Stimulated activated naive CD8-positive, alpha-beta T cell treated with anti-CD3 and anti-CD28 coated beads, Interleukin-15, amount 100 ng/mL, for 72 hours (primary cell): ENCODE measurements around the gene CCDC90B.
"Not testable (repeated sequence)": the region's sequence is repeated elsewhere in the genome, so short reads cannot be mapped to it uniquely, and the experiment has no call there.

ENCODE experiments used
- ATAC-seq: fragments of 150-1000 bp; cut with Tn5 transposase; 2 replicates; pipeline ENCODE4 v1.10.0; 2021; ENCODE audit warnings: mild to moderate bottlenecking, moderate library complexity
- DNase-seq, 2 donors: peaks; one replicate each; pipeline ENCODE4 v3.0.0; 2021 to 2022
- H3K27ac Mint-ChIP-seq, 2 donors: one replicate each; pipeline ENCODE4 v1.8.0; 2022; ENCODE audit warnings: mild to moderate bottlenecking in 2 of 2, mixed read lengths in 2 of 2, moderate library complexity in 2 of 2
- H3K27me3 Mint-ChIP-seq: one replicate; pipeline ENCODE4 v1.8.0; 2022; ENCODE audit warnings: mixed read lengths
- H3K4me1 Mint-ChIP-seq: one replicate; pipeline ENCODE4 v1.8.0; 2022; ENCODE audit warnings: mild to moderate bottlenecking, mixed read lengths
- H3K4me3 Mint-ChIP-seq, 2 donors: one replicate each; pipeline ENCODE4 v1.8.0; 2022; ENCODE audit warnings: mild to moderate bottlenecking in 2 of 2, mixed read lengths in 2 of 2, moderate library complexity in 1 of 2
- H3K9me3 Mint-ChIP-seq, 2 donors: one replicate each; pipeline ENCODE4 v1.8.0; 2022; ENCODE audit warnings: mixed read lengths in 2 of 2

The CCDC90B gene

GRCh38 chr11:83269080-83269479 lies 17.1 kb downstream of the CCDC90B start:
- not testable (repeated sequence) for H3K4me3 Mint-ChIP-seq, H3K9me3 Mint-ChIP-seq, H3K27me3 Mint-ChIP-seq, DNase-seq, ATAC-seq
- Mint-ChIP-seq H3K27ac (peak overlapping the region in 1 of 2 donors; percentile 75), H3K4me1 (peaks cover 22% of the 10 kb centered on the region)

DNA sequence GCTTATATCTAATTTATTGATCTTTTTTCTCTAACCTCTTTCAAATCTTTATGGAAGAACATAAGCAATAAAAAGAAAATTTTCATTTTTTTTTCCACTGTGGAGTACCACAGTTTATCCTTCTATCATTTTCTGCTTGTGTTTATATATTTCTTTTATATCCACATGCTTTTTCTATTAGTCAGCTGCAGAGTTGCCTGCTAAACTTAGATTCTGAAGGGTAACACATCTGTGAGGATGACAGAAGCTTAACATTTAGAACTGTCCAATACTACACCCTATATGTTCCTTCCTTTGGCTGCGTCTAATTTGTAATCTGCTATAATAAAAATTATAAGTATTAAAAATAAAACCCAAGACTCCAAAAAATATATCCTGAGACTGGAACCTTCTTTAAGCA lies 20.8 kb downstream of the CCDC90B start:
- DNase-seq = no peak
- ATAC-seq = no peak
- Mint-ChIP-seq H3K4me3 (no peak overlapping the region), H3K27me3 (no peaks in the 10 kb centered on the region), H3K4me1 (peaks cover 14% of the 10 kb centered on the region), H3K9me3 (no peaks in the 10 kb centered on the region), H3K27ac (no peak overlapping the region)

- Mint-ChIP-seq H3K27me3 (no peaks in the 10 kb centered on the region), H3K4me1 (no peaks in the 10 kb centered on the region), H3K27ac (no peak overlapping the region), H3K4me3 (no peak overlapping the region), H3K9me3 (no peaks in the 10 kb centered on the region)
- DNase-seq (no peak), ATAC-seq (no peak)
Measured at GRCh38 chr11:83259559-83259958, 26.6 kb downstream of the CCDC90B start.

DNA sequence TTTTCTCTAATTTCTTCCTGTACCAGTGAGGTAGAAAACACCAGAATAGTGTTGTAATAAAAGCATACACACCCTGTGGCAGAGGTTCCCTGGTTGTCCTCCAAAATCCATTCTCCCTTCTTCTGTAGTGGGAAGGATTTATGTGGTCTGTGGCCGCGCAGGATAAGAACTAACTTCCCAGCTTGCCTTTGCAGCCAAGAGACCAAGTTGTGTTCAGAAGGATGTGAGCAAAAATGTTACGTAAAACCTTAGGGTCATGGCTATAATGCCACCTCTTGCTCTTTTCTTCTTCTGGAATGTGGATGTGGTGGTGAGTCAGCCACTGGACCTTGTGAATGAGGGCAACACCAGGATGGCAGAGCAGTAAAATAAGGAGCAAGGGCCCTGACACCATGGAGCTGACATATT lies 28.4 kb downstream of the CCDC90B start:
- DNase-seq (no peak), ATAC-seq (no peak)
- H3K4me1 Mint-ChIP-seq = no peaks in the 10 kb centered on the region
- no peaks in the 10 kb centered on the region for H3K9me3 Mint-ChIP-seq
- H3K27me3 Mint-ChIP-seq = no peaks in the 10 kb centered on the region
- H3K27ac Mint-ChIP-seq = no peak overlapping the region
- no peak overlapping the region for H3K4me3 Mint-ChIP-seq

- H3K9me3 Mint-ChIP-seq = no peaks in the 10 kb centered on the region
- no peaks in the 10 kb centered on the region for H3K4me1 Mint-ChIP-seq
- DNase-seq = no peak
- no peaks in the 10 kb centered on the region for H3K27me3 Mint-ChIP-seq
- peak overlapping the region; percentile 19 to 64 for H3K27ac Mint-ChIP-seq
- no peak overlapping the region for H3K4me3 Mint-ChIP-seq
- no peak for ATAC-seq
Measured at GRCh38 chr11:83256602-83257340, 29.4 kb downstream of the CCDC90B start.

DNA sequence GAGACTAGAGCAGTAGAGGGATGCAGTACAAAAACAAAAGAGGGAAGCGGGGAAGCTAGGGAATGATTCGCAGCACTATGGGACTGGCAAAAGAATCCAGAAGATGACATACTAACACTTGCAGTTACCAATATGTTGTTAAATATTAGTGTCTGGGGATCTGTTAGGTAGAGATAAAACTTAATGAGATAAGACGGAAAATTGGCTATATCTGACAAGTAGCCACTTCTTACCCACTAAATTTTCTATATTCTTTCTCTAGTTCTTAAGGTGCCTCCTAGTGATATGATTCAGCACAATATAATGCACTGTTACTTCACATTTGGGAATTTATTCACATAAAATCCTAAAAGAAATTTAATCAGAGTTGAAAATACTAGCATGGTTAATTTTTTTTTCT lies 30.8 kb downstream of the CCDC90B start:
- no peaks in the 10 kb centered on the region for H3K4me1 Mint-ChIP-seq
- DNase-seq (no peak), ATAC-seq (no peak)
- no peak overlapping the region for H3K4me3 Mint-ChIP-seq
- no peak overlapping the region for H3K27ac Mint-ChIP-seq
- H3K9me3 Mint-ChIP-seq = no peaks in the 10 kb centered on the region
- H3K27me3 Mint-ChIP-seq = no peaks in the 10 kb centered on the region

- Mint-ChIP-seq H3K4me3 (no peak overlapping the region), H3K9me3 (no peaks in the 10 kb centered on the region), H3K27ac (no peak overlapping the region)
Measured at GRCh38 chr11:83252941-83253340, 33.2 kb downstream of the CCDC90B start.

DNA sequence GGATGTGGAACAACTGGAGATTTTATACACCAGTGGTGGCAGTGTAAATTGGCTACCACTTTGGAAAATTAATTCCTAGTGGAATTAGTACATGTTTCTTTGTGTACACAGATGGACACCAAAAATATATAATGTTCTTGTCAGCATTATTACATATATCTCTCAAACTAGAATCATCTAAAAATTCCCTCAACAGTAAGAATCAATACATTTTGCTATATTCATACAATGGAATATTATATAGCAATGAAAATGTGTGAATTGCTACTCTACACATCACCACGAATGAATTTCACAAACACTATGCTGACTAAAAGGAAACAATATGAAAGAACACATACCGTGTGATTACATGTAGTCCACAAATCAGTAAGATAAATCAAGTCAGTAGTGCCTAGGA lies 33.9 kb downstream of the CCDC90B start:
- no peak overlapping the region for H3K27ac Mint-ChIP-seq

More at GRCh38 chr11:83252941-83253340, 33.2 kb downstream of the CCDC90B start:
- no peaks in the 10 kb centered on the region for H3K27me3 Mint-ChIP-seq
- DNase-seq = no peak
- H3K4me1 Mint-ChIP-seq = peaks cover 7% of the 10 kb centered on the region
- ATAC-seq = no peak

DNA sequence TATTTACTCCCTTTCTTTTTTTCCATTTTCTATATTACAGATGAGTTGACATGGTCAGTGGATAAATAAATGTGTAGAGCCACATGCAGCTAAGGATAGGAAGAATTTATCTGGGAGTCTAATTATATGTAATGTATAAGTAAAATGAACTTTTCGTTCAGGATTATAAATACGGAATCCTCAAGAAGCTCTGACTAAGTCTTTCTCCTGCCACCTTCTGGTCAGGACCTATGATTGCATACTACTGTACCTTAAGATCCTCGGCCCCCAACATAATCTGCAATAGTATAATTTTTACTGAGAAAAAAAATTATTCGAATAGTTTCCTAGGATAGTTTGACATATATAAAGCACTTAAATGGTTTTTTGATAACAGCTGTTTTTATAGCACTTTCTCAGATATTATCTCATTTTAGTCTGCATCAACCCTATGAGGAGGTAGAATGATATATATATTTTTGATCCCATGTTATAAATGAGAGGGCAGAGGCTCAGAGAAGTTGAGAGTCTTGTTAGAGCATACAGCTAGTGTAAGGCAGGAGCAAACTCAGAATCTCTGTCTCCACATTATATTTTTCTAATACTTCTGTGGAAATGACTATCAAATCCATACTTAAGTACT lies 36.1 kb downstream of the CCDC90B start:
- H3K27me3 Mint-ChIP-seq = no peaks in the 10 kb centered on the region
- H3K9me3 Mint-ChIP-seq = no peaks in the 10 kb centered on the region
- DNase-seq (no peak), ATAC-seq (peak; percentile 59)
- H3K4me1 Mint-ChIP-seq = peaks cover 7% of the 10 kb centered on the region
- H3K27ac Mint-ChIP-seq = no peak overlapping the region
- no peak overlapping the region for H3K4me3 Mint-ChIP-seq

More for the DNA sequence above, 33.9 kb downstream of the CCDC90B start:
- Mint-ChIP-seq H3K4me1 (peaks cover 7% of the 10 kb centered on the region), H3K4me3 (no peak overlapping the region), H3K27me3 (no peaks in the 10 kb centered on the region), H3K9me3 (no peaks in the 10 kb centered on the region)
- ATAC-seq (no peak), DNase-seq (no peak)

DNA sequence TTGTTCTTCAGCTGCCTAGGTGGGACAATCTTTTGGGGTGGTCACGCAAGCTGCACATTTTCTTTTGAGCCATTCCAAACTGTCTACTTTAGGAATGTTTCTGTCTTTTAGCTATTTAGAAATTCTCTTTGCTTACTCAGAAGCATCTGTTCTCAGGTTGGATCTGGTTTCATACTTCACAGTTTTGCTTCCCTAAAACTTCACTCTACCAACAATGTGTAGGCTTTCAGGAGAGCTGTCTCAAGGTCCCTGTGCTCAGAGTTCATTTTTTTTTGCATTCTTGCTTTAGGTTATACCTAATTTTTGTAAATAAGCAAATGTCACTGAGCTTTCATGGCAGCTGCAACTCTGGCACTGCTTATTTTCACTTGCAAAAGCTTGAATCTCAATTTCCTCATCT lies 36.7 kb downstream of the CCDC90B start:
- ATAC-seq = no peak
- Mint-ChIP-seq H3K4me3 (no peak overlapping the region), H3K9me3 (no peaks in the 10 kb centered on the region), H3K4me1 (peaks cover 7% of the 10 kb centered on the region), H3K27ac (no peak overlapping the region), H3K27me3 (no peaks in the 10 kb centered on the region)
- no peak for DNase-seq

DNA sequence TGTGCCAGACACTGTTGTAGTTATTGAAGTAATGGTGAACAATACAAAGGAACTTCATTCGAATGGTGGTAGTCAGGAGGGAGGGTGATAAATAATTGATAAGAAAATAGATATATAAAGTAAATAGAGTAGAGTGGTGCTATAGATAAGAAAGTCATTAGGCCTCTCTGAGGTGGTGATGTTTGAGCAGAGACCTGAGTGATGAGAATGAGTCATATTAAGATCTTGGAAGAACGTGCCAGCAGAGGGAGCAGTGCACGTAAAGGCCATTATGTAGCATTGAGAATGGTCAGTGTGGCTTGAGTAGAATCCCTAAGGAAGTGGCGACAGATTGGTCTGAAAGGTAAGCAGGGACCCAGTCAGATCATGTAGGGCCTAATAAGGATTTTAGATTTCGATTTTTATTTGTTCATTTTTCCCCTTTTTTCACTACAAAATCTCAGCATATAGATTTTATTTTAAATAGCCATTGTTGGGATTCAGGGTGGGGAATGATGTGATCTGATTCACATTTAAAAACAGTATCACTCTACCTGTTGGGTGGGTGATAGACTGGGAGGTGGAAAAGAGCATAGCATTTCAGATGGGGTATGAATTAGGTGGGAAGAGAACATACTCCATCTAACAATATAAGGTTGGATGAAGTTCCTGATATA lies 44.7 kb downstream of the CCDC90B start:
- Mint-ChIP-seq H3K4me1 (no peaks in the 10 kb centered on the region), H3K9me3 (no peaks in the 10 kb centered on the region), H3K27ac (no peak overlapping the region), H3K27me3 (no peaks in the 10 kb centered on the region), H3K4me3 (no peak overlapping the region)
- ATAC-seq (no peak), DNase-seq (no peak)

DNA sequence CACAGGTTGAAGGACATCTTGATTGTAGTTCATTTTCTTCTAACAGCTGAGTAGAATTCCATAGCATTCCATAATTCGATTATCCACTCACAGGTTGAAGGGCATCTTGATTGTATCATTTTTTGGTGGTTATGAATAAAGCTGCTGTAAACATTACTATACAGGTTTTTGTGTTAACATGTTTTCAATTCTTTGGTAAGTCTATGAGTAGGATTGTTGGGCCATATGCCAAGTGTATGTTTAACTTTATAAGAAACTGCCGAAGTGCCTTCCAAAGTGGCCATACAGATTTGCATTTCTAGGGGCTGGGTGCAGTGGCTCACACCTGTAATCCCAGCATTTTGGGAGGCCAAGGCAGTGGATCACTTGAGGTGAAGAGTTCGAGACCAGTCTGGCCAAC lies 48.1 kb downstream of the CCDC90B start:
- no peaks in the 10 kb centered on the region for H3K4me1 Mint-ChIP-seq
- no peaks in the 10 kb centered on the region for H3K9me3 Mint-ChIP-seq
- H3K27me3 Mint-ChIP-seq = no peaks in the 10 kb centered on the region
- H3K4me3 Mint-ChIP-seq = no peak overlapping the region
- DNase-seq (no peak), ATAC-seq (no peak)
- no peak overlapping the region for H3K27ac Mint-ChIP-seq

DNA sequence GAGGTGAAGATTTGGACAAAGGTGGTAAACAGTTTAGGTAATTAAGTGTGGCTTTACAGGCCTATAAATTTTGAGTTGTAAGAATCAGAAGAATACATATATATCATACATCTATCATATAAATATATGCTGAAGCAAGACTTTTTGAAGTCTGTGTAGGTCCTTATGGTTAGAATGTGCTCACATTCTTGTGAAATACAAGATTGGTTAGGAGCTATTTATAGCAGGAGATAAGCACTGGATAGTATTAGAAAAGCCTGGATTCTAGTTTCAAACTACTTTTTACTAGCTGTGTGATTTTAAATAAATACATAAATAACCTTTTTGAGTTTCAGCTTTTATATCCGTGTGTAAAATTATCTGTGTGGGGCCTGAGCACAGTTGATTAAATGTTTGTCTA lies 50.3 kb downstream of the CCDC90B start:
- ATAC-seq = no peak
- H3K27me3 Mint-ChIP-seq = no peaks in the 10 kb centered on the region
- H3K9me3 Mint-ChIP-seq = no peaks in the 10 kb centered on the region
- no peak overlapping the region for H3K4me3 Mint-ChIP-seq
- no peaks in the 10 kb centered on the region for H3K4me1 Mint-ChIP-seq
- no peak for DNase-seq
- H3K27ac Mint-ChIP-seq = no peak overlapping the region

DNA sequence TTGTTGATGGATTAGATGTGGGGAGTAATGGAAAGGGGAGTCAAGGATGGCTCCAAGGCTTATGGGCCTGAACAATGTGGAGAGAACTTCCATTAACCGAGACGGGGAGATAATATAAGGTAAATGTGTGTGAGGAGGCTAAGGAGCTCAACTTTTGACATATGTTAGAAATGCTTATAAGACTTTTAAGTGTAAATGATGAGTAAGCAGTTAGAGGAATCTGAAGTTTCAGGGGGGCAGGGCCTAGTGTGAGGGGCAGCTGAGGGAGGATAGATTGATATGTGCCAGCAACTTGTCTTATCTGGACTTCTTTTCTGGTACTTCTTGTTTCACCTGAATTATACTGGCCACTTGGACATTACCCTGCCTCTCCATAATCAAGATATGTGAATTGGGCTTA lies 62.7 kb downstream of the CCDC90B start:
- no peak overlapping the region for H3K27ac Mint-ChIP-seq
- DNase-seq = no peak
- ATAC-seq = no peak
- H3K4me1 Mint-ChIP-seq = no peaks in the 10 kb centered on the region
- peaks cover 9% of the 10 kb centered on the region for H3K27me3 Mint-ChIP-seq
- no peak overlapping the region for H3K4me3 Mint-ChIP-seq
- H3K9me3 Mint-ChIP-seq = no peaks in the 10 kb centered on the region

DNA sequence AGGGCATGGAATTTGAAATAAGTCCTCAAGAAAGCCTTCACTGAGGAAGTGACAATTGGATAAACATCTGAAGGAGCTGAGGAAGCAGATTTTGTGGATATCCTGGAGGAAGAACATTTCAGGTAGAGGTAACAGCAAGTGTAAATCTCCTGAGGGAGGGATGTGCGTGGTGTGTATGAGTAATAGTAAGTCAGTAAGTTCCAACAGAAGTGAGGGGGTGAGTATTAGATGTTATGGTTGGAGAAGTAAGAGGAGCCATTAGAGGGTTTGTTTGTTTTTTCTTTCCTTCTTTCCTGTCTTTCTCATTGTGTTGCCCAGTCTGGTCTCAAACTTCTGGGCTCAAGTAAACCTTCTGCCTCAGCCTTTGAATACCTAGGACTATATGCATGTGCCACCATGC lies 63.7 kb downstream of the CCDC90B start:
- ATAC-seq (no peak), DNase-seq (no peak)
- H3K27me3 Mint-ChIP-seq = peaks cover 9% of the 10 kb centered on the region
- no peaks in the 10 kb centered on the region for H3K9me3 Mint-ChIP-seq
- H3K4me1 Mint-ChIP-seq = no peaks in the 10 kb centered on the region
- H3K4me3 Mint-ChIP-seq = no peak overlapping the region
- H3K27ac Mint-ChIP-seq = no peak overlapping the region

- H3K27me3 Mint-ChIP-seq = peaks cover 9% of the 10 kb centered on the region
- no peak overlapping the region for H3K27ac Mint-ChIP-seq
- H3K4me3 Mint-ChIP-seq = no peak overlapping the region
- H3K9me3 Mint-ChIP-seq = no peaks in the 10 kb centered on the region
- ATAC-seq = no peak
- no peaks in the 10 kb centered on the region for H3K4me1 Mint-ChIP-seq
- no peak for DNase-seq
Measured at GRCh38 chr11:83221694-83222093, 64.5 kb downstream of the CCDC90B start.
